NCI-H2171 (cell line): ENCODE data around the gene AQP6.
A peak's percentile ranks its signal among the peaks of the same experiment; 100 is the strongest.

ENCODE experiments used
- DNase-seq: peaks from one replicate; lab custom pipeline; 2025; lab: John Stamatoyannopoulos, UW

The AQP6 gene

GRCh38 chr12:49972641-49973360 is at the start of gene AQP6:
Gene AQP6, plus strand, starts transcription at chr12:49972947. Its CDS starts 227 bp downstream, at chr12:49973174.
- no peak for DNase-seq

DNA sequence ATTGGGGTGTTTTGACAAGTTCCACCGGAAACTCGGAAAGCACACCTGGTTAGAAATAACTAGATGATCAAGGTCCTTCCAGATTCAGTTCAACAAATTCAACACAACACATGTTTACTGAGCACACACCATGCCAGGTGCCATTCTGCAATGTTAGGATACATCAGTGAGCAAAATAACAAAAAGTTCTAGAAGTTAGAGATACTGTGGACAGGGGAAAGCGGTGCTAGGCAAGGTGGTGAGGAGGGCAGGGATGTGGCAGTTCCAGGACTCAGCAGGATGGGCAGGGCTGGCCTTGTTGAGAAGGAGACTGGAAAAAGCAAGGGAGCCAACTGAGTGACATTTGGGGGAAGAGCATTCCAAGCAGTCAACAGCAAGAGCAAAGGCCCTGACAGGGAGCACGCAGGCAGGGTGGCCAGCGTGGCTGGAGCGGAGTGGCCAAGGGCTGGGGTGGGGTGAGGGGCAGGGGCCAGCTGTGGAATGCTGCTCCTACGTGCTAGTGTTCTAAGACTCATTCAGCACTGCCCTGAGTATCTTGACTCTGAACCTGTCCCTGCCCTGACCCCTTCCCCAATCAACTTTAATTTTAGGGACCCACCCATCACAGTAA is 49.6 kb upstream of the AQP6 start:
- no peak for DNase-seq

DNA sequence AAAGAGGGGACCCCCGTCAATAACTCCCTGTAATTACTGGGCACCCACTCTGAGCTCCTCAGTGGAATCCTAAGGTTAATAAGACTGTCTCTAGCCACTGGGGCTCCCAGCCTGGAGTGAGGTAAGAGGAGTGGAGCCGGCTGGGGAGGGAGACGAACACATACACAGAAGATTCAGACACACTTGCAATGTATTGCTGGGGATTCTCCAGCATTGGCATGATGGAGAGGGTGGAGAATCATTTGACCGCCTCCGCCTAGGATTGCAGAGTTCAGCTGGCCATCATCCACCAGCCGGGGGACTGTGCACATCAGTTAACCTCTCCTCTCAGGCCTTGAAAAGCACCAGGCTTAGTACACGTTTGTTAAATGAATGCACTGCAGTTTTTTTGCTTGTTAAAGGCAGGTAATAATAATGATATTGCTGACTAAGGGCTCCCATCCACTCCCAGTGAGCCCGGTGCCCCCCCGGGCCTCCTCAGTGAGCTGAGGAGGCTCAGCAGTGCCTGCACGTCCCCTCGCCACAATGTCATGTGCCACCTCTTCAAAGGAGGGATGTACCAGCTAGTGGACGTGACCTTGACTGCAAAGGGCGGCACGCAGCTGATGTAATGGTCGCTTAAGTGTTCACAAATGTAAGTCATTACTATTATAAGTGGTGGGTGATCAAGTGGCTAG is 48.7 kb upstream of the AQP6 start:
- DNase-seq: no peak

DNA sequence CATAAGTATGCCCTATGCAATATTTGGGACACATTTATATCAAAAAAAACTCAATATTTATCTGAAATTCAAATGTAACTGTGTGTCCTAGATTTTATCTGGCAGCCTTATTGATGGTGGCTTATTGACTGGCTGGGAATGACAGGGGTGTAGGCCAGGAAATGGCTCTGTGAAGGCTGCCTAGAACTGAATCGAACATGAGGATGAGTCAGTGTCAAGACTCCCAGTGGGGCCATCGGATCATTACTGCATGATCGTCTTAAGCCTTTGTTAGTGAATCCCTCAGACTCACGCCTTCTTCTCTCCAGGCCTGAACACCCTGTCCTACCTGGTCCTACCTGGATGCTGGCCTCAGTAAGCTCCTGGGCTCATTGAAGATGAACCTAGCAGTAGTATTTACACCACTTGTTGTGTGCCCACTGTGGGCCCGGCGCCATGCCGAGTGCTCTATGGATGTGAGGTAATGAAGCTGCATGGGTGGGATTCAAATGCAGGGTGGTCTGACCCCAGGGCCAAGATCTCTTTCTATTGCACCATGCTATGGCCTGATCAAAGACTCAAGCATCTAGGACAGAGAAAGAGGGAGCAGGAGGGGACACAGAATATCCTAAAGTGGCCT is 48.0 kb upstream of the AQP6 start:
- no peak for DNase-seq

- DNase-seq: no peak
Observed at GRCh38 chr12:49925433-49926204, 47.1 kb upstream of the AQP6 start.

- DNase-seq: no peak
Observed at GRCh38 chr12:49928471-49928870, 44.3 kb upstream of the AQP6 start.

GRCh38 chr12:49929581-49929980 is 43.2 kb upstream of the AQP6 start:
- no peak for DNase-seq

DNA sequence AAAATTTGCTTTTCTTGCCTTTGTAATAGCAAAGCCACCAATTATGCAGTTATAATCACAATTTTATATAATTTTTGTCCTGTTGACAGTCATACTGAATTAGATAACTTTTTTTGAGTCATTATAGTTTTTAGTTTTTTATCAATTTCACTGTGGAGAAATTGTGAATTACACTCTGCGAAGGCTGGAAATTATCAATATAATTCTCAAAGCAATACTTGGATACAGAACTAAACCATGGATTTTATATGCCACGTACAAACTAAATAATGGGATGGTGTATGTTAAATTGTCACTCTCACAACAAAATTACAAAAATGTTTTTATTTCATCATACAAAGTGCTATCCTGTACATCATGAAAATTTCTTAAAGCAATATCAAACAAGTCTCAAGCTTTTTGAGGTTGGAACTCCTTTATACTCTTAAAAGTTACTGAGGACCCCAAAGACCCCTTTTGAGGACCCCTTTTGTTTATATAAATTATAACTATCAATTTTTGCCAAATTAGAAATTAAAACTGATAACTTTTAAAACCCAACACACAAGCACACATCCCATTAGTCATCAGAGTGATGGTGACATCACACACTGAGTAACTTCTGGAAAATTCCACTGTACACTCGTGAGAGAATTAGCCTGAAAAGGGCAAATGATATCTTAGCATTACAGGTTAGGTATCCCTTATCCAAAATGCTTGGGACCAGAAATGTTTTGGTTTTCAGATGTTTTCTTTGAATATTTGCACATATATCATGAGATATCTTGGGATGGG is 42.0 kb upstream of the AQP6 start:
- DNase-seq: no peak

DNA sequence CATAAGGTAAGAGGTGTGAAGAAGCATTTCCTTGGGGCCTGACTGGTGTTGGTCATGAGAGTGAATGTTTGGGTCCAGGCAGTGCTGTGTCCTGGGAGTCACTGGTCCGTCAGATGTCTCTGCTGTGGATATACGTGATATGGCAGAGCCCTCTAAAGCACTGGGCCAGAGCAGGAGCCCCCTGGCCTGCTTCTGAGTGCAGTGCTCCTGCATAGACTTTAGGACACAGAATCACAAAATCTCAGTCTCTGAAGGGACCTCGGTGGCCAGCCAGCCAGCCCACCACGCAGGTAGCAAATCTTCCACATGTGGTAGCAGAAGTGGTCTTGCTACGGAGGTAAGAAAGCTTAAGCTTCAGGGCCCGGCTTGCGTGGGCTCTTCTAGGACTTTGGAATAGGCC is 40.7 kb upstream of the AQP6 start:
- DNase-seq: no peak

DNA sequence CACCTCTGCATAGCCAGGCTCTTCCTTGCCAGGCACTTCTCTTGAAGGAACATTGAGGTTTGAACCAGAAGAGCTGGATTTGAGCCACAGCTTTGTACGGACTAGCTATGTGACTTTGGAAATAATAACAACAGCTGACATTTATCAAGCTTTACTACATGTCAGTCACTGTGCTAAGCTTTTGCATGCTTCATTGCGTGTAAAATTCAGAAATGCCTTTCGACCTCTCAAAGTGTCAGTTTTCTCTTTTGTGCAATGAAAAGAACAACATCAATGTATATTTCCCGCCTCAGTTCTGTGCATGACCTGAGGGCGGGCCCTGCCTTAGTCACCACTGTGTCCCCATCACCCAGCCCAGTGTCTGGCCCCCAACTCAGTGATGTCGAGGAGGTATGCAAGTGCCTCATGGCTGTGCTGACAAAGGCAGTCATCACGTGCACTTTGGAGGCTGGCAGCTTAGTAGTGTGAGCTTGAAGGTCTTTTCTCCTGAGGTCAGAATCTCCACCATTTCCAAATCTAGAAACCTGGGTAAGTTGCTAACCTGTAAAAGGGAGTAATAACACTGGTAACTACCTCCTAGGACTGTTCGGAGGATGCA is 40.1 kb upstream of the AQP6 start:
- DNase-seq: no peak

- peak; percentile 27 for DNase-seq
Observed at GRCh38 chr12:49933796-49934195, 39.0 kb upstream of the AQP6 start.

- DNase-seq: no peak
Observed at GRCh38 chr12:49934505-49934904, 38.2 kb upstream of the AQP6 start.

- no peak for DNase-seq
Observed at GRCh38 chr12:49936925-49937324, 35.8 kb upstream of the AQP6 start.

DNA sequence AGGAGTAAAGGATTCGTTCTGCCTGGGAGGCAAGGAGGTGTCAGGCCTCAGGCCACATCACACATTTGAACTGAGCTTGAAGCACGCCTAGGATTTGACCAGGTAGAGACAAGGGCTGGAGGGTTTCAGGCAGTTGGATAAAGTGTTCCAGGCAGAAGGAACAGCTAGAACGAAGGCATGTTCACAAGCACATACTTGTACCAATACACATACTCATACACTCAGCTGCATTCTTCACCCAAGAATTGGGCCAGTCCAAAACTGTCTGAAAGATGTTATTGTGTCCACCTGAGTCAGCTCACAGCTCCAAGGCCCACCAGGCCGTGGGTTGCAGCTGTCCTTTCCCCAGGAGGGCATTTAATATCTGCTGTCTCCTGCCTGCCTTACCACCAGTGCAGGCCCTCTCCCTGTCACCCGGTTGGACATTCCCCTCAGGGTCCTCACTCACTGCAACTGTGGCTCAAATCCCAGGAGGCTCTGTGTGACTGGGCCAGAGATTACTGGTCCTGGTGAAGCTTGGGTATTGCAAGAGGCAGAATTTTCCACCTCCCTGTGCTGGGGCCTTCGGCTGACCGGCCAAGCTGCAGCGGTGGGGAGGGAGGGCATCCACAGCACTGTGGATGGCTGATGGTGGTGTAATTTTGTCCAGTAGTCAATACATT is 35.0 kb upstream of the AQP6 start:
- no peak for DNase-seq

GRCh38 chr12:49939307-49939706 is 33.4 kb upstream of the AQP6 start:
- no peak for DNase-seq

- DNase-seq: no peak
Observed at GRCh38 chr12:49939707-49940106, 33.0 kb upstream of the AQP6 start.

GRCh38 chr12:49941556-49942511 is 30.9 kb upstream of the AQP6 start:
- no peak for DNase-seq

DNA sequence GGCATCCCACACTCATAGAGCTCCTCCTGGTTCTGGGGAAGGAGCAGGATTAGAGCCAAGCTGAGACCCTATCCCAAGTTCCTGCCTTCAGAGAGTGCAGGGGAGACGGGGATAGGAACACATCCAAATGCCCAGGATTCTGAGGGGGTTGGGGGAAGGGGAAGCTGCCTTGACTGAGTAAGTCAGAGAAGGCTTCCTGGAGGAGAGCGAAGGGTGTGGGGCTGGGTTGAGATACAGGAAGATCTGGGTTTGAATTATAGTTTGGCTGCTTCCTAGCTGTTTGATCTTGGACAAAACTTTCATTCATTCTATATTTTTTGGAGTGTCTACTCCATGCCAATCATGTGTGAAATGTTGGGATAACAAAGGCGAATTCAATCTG is 30.2 kb upstream of the AQP6 start:
- no peak for DNase-seq

GRCh38 chr12:49942921-49943624 is 29.7 kb upstream of the AQP6 start:
- DNase-seq: no peak
